ENCODE data around the gene USP22. TPM values are rescaled to one million over a fixed set of nuclear protein-coding genes. Genes with fewer than 3 reads are reported as not detected.

USP22 gene
- total RNA-seq, 3 donors from 2014 or later (not counting 1 experiment from before 2014, with no cell fraction given): 121 to 155 (median 140) TPM

DNA sequence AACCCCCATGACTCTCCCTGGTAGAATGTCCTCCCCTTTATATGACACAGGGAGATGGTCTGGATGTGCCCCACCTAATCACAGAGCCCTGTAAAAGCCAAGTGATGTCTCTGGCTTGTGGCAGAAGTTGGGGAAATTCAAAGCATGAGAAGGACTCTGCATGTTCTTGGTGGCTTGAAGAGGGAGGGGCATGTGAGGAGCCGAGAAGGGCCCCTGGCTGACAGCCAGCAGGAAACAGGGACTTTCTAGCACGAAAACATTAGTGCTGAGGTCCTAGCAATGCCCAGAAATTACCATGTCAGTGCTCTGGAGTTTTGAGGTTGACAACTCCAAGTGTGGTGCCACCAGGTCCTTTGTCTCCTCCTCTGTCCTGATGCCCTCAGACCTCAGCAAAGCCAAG, 75.9 kb downstream of the USP22 start:
- Mint-ChIP-seq H3K4me1 (no peaks in the 10 kb centered on the region), H3K27me3 (ENCODE audit: low read depth in 2 of 2) (peaks cover 6 to 28% of the 10 kb centered on the region in 2 donors), H3K36me3 (no peaks in the 10 kb centered on the region), H3K27ac (no peak overlapping the region), H3K4me3 (no peak overlapping the region), H3K9me3 (no peaks in the 10 kb centered on the region)
- Histone ChIP-seq H3K4me1 (ENCODE audit: control insufficient read depth, insufficient read depth, low read length) (no peaks in the 10 kb centered on the region), H3K27me3 (ENCODE audit: control insufficient read depth, insufficient read depth, low read length) (no peaks in the 10 kb centered on the region), H3K9me3 (ENCODE audit: control insufficient read depth, insufficient read depth, low read length) (no peaks in the 10 kb centered on the region), H3K36me3 (ENCODE audit: control insufficient read depth, insufficient read depth, low read length) (no peaks in the 10 kb centered on the region), H3K27ac (ENCODE audit: low read length) (no peak overlapping the region), H3K4me3 (ENCODE audit: low read length) (no peak overlapping the region)
- DNase-seq (peak in 1 of 2 donors; percentile 64), ATAC-seq (peak in 1 of 3 donors; percentile 39)
- WGBS (ENCODE audit: insufficient coverage): 3% methylated on average over 2 of the region's 2 CpGs
- TF ChIP-seq CTCF (IDR thresholded peaks at IDR 0.05): no peak
- intact Hi-C loops (cut with micrococcal nuclease): no loop called here

DNA sequence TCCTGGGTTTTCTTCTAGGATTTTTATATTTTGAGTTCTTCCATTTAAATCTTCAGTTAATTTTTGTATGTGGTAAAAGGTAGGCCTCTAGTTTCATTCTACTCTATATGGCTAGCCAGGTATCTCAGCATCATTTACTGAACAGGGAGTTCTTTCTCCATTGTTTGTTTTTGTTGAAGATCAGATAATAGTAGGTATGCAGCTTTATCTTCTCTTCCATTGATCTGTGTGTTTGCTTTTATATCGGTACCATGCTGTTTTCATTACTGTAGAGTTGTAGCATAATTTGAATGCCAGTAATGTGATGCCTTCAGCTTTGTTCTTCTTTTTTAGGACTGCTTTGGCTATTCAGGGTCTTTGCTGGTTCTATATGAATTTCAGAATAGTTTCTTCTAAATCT, 77.3 kb downstream of the USP22 start:
- 100% methylated on average over 1 of the region's 1 CpG for WGBS (ENCODE audit: insufficient coverage)
- Histone ChIP-seq H3K4me3 (ENCODE audit: low read length) (no peak overlapping the region), H3K27me3 (ENCODE audit: control insufficient read depth, insufficient read depth, low read length) (no peaks in the 10 kb centered on the region), H3K36me3 (ENCODE audit: control insufficient read depth, insufficient read depth, low read length) (no peaks in the 10 kb centered on the region), H3K9me3 (ENCODE audit: control insufficient read depth, insufficient read depth, low read length) (no peaks in the 10 kb centered on the region), H3K27ac (ENCODE audit: low read length) (no peak overlapping the region), H3K4me1 (ENCODE audit: control insufficient read depth, insufficient read depth, low read length) (no peaks in the 10 kb centered on the region)
- DNase-seq: no peak
- Mint-ChIP-seq H3K36me3 (no peaks in the 10 kb centered on the region), H3K4me1 (no peaks in the 10 kb centered on the region), H3K9me3 (no peaks in the 10 kb centered on the region), H3K27me3 (ENCODE audit: low read depth in 2 of 2) (peaks cover 7 to 33% of the 10 kb centered on the region in 2 donors), H3K27ac (no peak overlapping the region), H3K4me3 (no peak overlapping the region)
- no peak for TF ChIP-seq CTCF (IDR thresholded peaks at IDR 0.05)
- intact Hi-C loops (cut with micrococcal nuclease): no loop called here
- ATAC-seq: no peak

- H3K9me3 Mint-ChIP-seq: no peaks in the 10 kb centered on the region
- DNase-seq: no peak
- no peaks in the 10 kb centered on the region for H3K36me3 ChIP-seq (ENCODE audit: control insufficient read depth, insufficient read depth, low read length)
- no peak overlapping the region for H3K27ac ChIP-seq (ENCODE audit: low read length)
- H3K4me3 Mint-ChIP-seq: no peak overlapping the region
- no peaks in the 10 kb centered on the region for H3K36me3 Mint-ChIP-seq
- no peak for TF ChIP-seq CTCF (IDR thresholded peaks at IDR 0.05)
- WGBS (ENCODE audit: insufficient coverage): 81% methylated on average over 5 of the region's 5 CpGs
- H3K4me1 ChIP-seq (ENCODE audit: control insufficient read depth, insufficient read depth, low read length): no peaks in the 10 kb centered on the region
- no peaks in the 10 kb centered on the region for H3K27me3 ChIP-seq (ENCODE audit: control insufficient read depth, insufficient read depth, low read length)
- no peaks in the 10 kb centered on the region for H3K9me3 ChIP-seq (ENCODE audit: control insufficient read depth, insufficient read depth, low read length)
- intact Hi-C loops (cut with micrococcal nuclease): no loop called here
- H3K27me3 Mint-ChIP-seq (ENCODE audit: low read depth in 2 of 2): peaks cover 22 to 54% of the 10 kb centered on the region in 2 donors
- H3K4me1 Mint-ChIP-seq: no peaks in the 10 kb centered on the region
- H3K27ac Mint-ChIP-seq: no peak overlapping the region
- H3K4me3 ChIP-seq (ENCODE audit: low read length): no peak overlapping the region
- ATAC-seq: no peak
These were observed 81.2 kb downstream of the USP22 start for GRCh38 chr17:20961586-20961985.

GRCh38 chr17:20960871-20961270, 81.9 kb downstream of the USP22 start:
- no peak for TF ChIP-seq CTCF (IDR thresholded peaks at IDR 0.05)
- no peak overlapping the region for H3K4me3 Mint-ChIP-seq
- no peaks in the 10 kb centered on the region for H3K27me3 ChIP-seq (ENCODE audit: control insufficient read depth, insufficient read depth, low read length)
- peaks cover 22 to 61% of the 10 kb centered on the region in 2 donors for H3K27me3 Mint-ChIP-seq (ENCODE audit: low read depth in 2 of 2)
- no peaks in the 10 kb centered on the region for H3K4me1 ChIP-seq (ENCODE audit: control insufficient read depth, insufficient read depth, low read length)
- H3K36me3 Mint-ChIP-seq: no peaks in the 10 kb centered on the region
- no peaks in the 10 kb centered on the region for H3K9me3 Mint-ChIP-seq
- intact Hi-C loops (cut with micrococcal nuclease): no loop called here
- no peak overlapping the region for H3K27ac Mint-ChIP-seq
- no peak for DNase-seq
- WGBS (ENCODE audit: insufficient coverage): 90% methylated on average over 7 of the region's 7 CpGs
- H3K9me3 ChIP-seq (ENCODE audit: control insufficient read depth, insufficient read depth, low read length): no peaks in the 10 kb centered on the region
- ATAC-seq: no peak
- no peak overlapping the region for H3K27ac ChIP-seq (ENCODE audit: low read length)
- no peak overlapping the region for H3K4me3 ChIP-seq (ENCODE audit: low read length)
- no peaks in the 10 kb centered on the region for H3K4me1 Mint-ChIP-seq
- no peaks in the 10 kb centered on the region for H3K36me3 ChIP-seq (ENCODE audit: control insufficient read depth, insufficient read depth, low read length)

All from natural killer cell (primary cell).